HG03342 (cell line): ENCODE results near the gene UBA52.

Experiments used
- ATAC-seq: cut with Tn5 transposase; IDR thresholded peaks from one replicate; pipeline ENCODE4 v1.9.1; 2021; ENCODE audit warnings: mild to moderate bottlenecking, moderate library complexity; ENCODE audit not compliant: unreplicated experiment

UBA52 gene

DNA sequence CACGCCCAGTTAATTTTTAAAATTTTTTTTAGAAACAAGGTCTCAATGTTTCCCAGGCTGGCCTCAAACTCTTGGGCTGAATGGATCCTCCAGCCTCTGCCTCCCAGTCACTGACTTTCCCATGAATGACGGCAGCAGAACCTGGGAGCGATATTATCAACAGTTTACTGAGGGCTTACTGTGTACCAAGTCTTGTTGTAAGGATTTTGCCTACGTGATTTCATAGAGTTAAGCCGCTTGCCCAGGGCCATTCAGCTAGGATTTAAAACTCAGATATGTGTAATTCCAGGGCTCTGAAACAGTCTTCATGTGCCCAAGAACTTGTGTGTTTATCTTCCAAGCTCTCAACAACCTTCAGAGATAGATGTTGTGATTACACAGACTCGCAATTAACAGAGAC, 20.0 kb upstream of the UBA52 start:
- ATAC-seq = no peak

DNA sequence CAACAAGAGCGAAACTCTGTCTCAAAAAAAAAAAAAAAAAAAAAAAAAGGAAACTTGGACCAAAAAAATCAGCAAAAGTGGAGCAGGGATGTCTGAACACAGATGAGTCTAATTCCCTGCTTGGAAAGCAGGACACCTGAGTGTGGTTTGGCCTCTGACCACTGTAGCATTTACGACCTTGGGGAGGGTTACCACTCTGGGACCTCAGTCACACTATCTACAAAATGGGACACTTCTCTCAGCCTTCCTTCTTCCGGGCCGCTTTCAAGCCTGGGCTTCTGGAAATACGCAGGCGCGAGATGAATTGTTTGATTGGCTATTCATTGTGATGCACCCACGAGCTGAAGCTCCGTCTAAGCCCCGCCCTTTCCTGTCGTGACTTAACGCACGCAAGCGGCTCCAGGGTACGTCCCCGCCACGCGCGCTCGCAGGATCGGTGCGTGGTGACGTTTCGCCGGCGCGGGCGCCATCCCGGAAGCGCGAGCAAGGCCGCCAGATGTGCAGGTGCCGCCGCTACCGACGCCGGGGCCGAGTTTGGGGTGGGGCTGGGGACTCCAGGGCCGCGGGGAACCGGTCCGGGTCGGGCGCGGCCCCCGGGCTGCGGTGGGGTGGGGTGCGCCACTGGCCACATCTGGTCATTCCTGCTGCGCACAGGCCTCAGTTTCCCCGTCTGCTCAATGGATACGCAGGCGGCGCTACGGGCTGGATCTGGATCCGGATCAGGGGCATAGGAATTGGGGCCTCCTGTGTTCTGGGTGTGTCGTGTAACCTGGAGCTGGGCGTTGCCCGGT, 14.1 kb upstream of the UBA52 start, which contains the start of gene KXD1:
Gene KXD1, plus strand, starts transcription at position 460 of the 791 bp plus-strand sequence. CDS start 4,187 bp downstream, outside the sequence.
- ATAC-seq = peak; percentile 98

DNA sequence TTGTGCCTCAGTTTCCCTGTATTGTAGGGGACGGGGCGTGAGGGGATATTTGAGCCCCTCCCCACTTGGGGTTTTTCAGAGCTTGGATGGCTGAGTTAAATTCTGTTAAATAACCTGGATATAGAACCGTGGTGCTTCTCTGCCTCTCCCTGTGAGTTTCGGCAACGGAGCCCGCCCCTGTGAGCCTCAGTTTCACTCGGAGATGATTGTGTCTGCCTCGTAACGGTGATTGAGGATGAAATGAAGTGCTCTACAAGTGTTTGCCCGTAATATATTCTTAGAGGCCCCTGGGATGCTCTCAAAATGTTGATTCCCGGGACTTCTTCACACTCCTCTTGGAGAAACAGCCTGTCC, 13.5 kb upstream of the UBA52 start:
- no peak for ATAC-seq

DNA sequence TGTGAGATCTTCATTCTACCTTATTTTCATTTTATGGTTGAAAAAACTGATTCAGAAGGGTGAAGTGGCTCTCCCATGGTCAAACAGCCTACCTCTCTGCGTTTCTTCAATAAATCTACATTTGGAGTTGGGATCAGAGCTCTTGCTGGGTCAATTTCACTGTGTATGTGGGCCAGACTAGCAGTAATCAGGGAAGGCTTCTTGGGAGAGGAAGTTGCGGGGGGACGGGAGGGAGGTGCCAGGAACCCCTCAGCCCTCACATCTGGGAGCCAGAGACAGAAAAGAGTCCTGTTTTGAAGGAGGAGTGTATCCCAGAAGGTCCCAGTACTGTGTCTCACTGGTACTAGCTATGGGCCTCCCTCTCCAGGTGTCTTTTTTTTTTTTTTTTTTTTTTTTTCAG, 13.1 kb upstream of the UBA52 start:
- ATAC-seq = no peak

DNA sequence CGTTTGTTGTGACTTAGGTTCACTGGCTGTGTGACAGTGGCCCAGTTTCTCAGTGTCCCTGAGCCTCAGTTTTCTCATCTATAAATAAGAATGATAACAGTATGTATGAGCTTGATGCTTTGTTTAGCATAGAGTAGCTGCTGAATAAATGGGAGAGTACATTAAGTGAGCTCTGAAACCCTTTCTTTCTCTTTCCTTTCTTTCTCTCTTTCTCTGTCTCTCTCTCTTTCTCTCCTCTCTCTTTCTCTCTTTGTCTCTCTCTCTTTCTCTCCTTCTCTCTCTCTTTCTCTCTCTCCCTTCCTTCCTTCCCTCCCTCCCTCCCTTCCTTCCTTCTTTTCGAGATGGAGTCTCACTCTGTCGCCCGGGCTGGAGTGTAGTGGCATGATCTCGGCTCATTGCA, 12.0 kb upstream of the UBA52 start:
- ATAC-seq = no peak

DNA sequence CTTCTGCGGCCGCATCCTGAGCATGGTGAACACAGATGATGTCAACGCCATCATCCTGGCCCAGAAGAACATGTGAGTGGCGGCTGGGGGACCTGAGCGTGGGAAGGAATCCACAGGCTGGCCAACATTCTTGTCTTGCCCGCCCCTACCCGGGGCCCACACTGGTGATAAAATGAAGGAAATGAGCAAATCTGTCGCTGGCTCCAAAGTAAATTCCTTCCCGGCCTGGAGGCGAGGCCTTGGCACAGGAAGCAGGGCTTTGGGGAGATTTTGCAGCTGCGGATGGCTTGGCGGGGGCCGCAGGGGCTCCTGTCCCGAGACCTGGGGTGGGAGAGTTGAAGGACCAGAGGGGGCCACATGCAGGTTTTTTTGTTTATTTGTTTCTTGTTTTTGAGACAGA, 9.6 kb upstream of the UBA52 start:
- ATAC-seq = no peak

DNA sequence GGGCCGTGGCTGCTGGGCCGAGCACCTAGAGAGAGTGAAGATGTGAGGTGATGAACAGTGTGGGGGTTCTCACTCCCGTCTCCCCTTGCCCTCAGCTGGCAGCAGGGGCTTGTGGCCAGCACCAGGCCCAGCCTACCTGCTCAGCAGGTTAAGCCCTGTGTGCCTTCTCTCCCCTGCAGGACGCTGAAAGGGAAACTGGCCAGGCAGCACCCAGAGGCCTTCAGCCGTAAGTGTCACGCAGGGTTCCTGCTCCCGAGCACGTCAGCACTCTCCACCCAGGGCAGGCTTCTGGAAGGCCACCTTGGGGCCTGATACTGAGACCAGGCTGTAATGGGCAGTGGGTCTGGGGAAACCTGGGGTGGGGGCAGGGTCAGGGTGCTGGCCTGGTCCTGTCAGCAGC, 4.7 kb upstream of the UBA52 start:
- no peak for ATAC-seq

DNA sequence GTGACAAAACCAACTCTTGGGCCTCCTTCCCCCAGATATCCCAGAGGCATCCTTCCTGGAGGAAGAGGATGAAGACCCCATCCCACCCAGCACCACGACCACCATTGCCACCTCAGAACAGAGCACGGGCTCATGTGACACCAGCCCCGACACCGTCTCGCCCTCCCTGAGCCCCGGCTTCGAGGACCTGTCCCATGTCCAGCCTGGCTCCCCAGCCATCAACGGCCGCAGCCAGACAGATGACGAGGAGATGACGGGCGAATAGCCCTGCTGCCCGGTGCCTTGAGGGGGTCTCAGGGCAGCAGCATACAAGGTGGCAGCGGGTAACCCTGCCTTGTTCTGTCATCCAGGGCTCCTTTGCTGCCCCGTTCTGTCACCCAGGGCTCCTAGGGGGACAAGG, 3.3 kb upstream of the UBA52 start:
- ATAC-seq = no peak

DNA sequence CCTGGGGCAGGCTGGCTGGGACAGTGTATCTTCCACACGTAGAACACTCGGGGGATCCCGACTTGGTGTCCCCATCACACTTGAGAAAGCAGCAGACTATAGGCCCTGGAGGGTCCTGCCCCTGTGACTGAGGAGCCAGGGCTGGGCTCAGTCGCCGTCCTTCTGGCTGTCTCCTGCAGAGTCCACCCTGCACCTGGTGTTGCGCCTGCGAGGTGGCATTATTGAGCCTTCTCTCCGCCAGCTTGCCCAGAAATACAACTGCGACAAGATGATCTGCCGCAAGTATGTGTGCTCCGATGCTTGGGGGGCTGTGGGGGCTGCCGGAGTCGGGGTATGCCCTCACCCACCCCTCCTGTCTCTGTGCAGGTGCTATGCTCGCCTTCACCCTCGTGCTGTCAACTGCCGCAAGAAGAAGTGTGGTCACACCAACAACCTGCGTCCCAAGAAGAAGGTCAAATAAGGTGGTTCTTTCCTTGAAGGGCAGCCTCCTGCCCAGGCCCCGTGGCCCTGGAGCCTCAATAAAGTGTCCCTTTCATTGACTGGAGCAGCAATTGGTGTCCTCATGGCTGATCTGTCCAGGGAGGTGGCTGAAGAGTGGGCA, 3.1 kb downstream of the UBA52 start:
- ATAC-seq = no peak

DNA sequence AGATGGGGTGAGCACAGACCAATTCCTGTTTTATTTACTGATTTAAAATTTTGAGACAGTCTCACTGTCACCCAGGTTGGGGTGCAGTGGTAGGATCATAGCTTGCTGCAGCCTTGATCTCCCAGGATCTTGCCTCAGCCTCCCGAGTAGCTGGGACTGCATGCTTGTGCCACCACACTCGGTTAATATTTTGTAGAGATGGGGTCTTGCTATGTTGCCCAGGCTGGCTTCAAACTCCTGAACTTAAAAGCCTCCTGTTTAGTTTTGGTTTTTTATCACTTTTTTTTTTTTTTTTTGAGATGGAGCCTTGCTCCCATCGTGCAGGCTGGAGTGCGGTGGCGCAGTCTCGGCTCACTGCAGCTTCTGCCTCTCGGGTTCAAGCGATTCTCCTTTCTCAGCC, 4.7 kb downstream of the UBA52 start:
- no peak for ATAC-seq

DNA sequence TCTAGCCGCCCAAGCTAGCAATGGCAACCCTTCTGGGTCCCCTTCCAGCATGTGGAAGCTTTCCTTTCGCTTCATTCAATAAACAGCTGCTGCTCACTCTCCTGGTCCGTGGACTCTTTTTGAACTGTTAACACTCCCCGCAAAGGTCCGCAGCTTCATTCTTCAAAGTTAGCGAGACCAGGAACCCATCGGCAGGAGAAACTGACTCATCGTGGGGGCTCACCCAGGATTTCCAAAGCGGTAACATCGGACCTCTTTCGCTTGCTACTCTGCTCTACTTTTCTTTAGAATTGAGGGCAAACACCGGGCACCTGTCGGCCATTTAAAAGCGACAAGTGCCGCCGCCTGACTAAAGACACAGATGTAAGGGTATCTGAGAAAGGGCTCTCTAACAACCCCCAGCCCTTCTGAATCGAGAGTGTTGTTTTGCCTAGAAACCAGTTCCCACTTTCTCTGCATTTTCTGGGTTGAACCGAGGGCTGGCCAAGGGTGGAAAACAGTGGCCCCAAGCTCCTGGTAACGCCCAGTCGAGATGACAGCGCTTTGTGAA, 5.8 kb downstream of the UBA52 start:
- no peak for ATAC-seq

DNA sequence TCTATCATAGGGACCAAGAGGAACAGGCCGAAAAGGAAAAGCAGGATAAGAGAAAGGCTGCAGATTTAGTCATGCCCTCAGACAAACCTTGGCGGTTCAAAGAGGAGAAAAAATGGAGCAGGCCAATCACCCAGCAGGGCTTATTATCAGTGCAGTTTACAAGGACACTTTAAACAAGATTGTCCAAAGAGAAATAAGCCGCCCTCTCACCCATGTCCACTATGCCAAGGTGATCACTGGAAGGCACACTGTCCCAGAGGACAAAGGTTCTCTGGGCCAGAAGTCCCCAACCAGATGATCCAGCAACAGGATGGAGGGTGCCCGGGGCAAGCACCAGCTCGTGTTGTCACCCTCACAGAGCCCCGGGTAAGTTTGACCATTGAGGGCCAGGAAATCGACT, 8.7 kb downstream of the UBA52 start:
- no peak for ATAC-seq

DNA sequence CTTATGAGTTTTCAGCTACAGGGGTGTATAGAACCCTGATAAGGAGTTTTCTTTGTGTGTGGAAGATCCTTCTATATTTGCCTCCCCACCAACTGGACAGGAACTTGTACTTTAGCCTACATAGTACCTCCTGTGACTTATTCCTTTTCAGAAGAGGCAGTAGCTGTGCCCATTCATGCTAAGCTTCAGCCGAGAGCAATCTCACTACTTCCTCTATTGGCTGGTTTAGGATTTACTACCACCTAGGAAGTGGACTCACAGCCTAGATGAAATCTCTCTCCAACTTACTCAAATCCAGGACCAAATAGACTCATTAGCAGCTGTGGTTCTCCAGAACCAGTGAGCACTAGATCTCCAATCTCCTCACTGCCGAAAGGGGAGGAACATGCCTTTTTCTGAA, 14.6 kb downstream of the UBA52 start:
- no peak for ATAC-seq

DNA sequence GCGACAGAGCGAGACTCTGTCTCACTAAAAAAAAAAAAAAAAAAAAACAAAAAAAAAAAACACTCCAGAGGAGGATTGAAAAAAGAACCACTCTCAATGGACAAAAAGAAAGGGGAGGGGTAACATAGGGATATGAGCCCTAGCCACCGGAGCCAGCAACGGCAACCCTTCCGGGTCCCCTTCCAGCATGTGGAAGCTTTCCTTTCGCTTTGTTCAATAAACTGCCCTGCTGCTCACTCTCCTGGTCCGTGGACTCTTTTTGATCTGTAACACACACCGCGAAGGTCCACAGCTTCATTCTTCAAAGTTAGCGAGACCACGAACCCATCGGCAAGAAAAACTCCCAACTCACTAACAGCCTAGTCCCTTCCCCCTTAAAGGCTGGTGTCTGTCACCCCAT, 15.9 kb downstream of the UBA52 start:
- ATAC-seq = no peak

DNA sequence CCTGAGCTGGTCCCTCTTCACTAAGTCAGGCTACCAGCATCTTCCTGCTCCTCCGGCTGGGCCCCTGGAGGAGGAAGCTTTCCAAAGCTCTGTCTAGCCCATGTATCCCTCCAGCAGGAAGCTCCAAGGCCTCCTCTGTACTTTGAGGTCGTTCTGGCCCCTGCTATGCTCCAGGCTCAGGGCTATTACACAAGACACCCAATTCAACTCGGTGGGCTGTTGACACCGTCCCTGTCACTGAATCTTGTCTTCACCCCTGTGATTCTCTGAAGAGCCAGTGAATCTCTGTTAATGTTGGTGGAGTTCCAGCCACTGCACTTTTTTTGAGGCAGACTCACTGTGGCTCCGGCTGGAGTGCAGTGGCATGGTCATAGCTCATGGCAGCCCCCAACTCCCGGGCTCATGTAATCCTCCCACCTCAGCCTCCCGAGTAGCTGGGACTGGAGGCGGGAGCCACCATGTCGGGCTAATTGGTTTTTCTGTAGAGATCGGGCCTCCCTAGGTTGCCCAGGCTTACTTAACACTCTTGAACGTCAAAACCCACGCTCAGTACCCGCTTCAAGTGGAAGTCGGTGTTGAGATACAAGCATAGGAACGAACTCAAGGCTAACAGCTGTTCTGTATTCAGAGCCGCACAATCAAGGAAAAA, 16.4 kb downstream of the UBA52 start:
- ATAC-seq = no peak

DNA sequence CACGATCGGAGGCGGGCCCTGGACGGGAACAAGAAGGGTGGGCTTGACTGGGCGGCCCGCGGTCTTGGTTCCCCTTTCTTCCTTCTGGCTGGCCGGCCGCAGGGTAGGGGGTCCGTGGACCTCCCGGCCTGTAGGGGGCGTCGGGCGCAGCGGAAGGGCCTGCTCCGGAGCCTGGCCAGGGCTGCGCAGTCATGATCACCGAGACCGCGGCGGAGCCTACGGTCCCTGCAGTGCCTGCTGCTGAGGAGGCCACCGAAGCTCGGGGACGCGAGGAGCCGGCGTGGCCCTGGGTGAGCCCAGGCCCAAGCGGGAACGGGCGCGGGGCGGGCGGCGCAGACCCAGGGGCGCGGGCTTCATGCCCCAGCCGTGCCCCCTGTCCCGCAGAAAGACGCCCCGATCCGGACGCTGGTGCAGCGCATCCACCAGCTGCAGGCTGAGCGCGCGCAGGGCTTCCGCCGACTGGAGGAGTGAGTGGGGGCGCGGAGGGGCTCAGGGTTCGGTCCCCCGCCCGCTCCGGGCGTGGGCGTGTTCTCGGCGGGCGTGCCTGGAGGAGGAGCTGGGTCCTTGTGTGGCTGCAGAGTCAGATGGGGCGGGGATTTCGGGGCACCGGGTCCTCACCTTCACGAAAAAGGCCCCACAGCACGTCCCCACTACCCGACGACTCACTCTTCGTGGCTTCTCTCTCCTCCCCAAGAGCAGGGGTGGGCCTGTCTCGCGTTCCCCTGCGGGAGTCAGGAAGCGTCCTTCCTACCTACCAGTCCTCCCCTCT, 17.1 kb downstream of the UBA52 start, which contains the start of gene REX1BD:
Gene REX1BD, plus strand, starts transcription at position 188 of the 769 bp plus-strand sequence. Its CDS starts 4 bp downstream, at position 192.
- peak; percentile 67 for ATAC-seq

DNA sequence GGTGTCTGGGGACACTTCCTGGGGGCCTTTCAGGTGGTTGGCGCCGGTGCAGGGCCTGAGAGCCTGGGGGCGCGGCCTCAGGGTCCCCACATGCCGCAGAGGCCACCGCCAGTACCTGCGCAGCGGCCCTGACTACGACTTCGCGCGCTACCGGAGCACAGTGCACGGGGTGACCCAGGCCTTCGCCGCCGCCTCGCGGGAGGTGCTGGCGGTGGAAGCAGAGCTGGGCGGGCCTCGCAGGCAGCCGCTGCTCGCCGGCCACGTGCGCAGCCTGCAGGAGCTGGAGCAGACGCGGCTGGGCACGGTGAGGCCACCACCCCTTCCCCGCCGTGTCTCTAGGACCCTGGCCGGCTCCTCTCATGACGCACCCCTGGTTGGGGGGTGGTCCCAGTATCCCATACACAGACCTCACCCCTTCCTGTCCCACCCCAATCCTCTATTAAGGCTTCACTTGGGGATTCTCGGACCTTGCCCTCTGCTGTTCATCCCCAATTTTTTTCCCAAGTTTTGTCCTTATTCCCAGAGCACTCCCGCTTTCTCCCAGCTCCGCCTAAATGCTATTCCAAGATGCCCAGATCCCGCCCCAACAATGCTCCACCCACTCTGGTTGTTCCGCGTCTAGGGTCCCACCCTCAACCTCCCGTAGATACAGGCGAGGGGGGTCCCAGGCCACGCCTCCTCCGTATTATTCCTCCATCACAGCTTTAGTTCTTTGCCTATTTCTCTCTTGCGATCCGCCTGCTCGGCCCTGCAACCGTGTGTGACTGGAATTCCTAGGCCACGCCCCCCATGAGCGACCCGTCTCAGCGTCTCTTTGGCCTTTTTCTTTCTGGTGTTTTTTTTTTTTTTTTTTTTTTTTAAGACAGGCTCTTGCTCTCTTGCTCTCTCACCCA, 18.0 kb downstream of the UBA52 start:
- ATAC-seq = peak; percentile 41

DNA sequence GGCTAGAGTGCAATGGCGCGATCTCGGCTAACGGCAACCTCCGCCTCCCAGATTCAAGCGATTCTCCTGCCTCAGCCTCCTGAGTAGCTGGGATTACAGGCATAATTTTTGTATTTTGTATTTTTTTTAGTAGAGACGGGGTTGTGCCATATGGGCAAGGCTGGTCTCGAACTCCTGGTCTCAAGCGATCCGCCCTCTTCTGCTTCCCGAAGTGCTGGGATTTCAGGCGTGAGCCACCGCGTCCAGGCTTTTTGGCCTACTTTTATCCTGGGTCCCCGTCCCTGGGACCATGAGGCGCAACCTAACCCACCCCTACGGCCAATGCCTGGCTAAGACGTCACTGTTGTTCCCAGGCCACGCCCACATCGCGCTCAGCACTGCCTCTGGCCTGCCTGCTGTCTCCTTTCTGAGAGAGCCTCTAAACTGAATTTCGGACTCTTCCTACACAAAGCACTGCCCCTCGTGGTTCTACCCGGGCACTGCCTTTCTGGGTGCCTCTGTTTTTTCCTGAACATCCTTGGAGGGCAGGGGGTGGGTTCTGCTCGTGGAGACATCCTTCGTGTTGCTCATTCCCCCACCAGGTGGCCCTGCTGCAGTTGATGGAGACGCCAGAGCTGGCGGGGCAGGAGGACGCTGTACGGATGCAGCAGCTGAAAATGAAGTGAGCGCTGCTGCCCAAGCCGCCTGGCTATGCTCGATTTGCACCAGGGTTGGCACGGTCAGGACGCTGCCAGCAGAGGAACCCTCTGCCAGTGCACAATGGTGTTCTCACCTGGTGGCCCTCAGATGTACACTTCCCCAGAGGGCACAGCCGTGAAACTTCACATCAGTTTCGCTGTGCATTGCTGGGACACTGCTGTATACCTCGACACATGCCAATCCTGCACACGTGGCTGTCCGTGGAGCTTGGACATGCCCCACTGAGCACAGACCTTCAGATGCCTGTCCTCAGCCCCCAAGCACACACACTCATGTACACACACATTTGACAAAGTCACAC, 18.9 kb downstream of the UBA52 start:
- ATAC-seq = no peak
